Stimulated activated CD4-positive, alpha-beta T cell treated with anti-CD3 and anti-CD28 coated beads, Interleukin-15, amount 100 ng/mL, for 24 hours (primary cell): ENCODE data around the gene BTG2.
"Not testable (repeated sequence)": the region's sequence is repeated elsewhere in the genome, so short reads cannot be mapped to it uniquely, and the experiment has no call there.

Experiments
- DNase-seq: peaks from one replicate; pipeline ENCODE4 v3.0.0-alpha.2; 2020

The BTG2 gene

GRCh38 chr1:203296460-203297073 is 8.8 kb upstream of the BTG2 start:
- no peak for DNase-seq

GRCh38 chr1:203299169-203299568 is 6.2 kb upstream of the BTG2 start:
- no peak for DNase-seq

GRCh38 chr1:203299719-203300429 is 5.4 kb upstream of the BTG2 start:
- DNase-seq, result not testable (repeated sequence)

GRCh38 chr1:203300441-203301330 is 4.6 kb upstream of the BTG2 start:
- no peak for DNase-seq

GRCh38 chr1:203301331-203301668 is 4.0 kb upstream of the BTG2 start:
- DNase-seq, result no peak

GRCh38 chr1:203302456-203302855 is 2.9 kb upstream of the BTG2 start:
- no peak for DNase-seq

- no peak for DNase-seq
These were observed 2.4 kb upstream of the BTG2 start for GRCh38 chr1:203302894-203303293.

- no peak for DNase-seq
These were observed 864 bp upstream of the BTG2 start for GRCh38 chr1:203304391-203304918.

GRCh38 chr1:203305809-203306088 is 430 bp downstream of the BTG2 start:
- DNase-seq, result no peak

- peak; percentile 60 for DNase-seq
These were observed 1.0 kb downstream of the BTG2 start for GRCh38 chr1:203306089-203306964.

- peak; percentile 69 for DNase-seq
These were observed 1.7 kb downstream of the BTG2 start for GRCh38 chr1:203306965-203307541.

GRCh38 chr1:203307641-203308126 is 2.4 kb downstream of the BTG2 start:
- no peak for DNase-seq

- DNase-seq, result no peak
These were observed 3.1 kb downstream of the BTG2 start for GRCh38 chr1:203308328-203308922.

- DNase-seq, result no peak
These were observed 3.6 kb downstream of the BTG2 start for GRCh38 chr1:203308923-203309331.

- DNase-seq, result no peak
These were observed 6.3 kb downstream of the BTG2 start for GRCh38 chr1:203311368-203312301.

- not testable (repeated sequence) for DNase-seq
These were observed 8.9 kb downstream of the BTG2 start for GRCh38 chr1:203314025-203314759.

GRCh38 chr1:203316626-203317093 is 11.3 kb downstream of the BTG2 start:
- DNase-seq, result no peak

- no peak for DNase-seq
These were observed 12.3 kb downstream of the BTG2 start for GRCh38 chr1:203317429-203318228.

GRCh38 chr1:203318229-203318517 is 12.9 kb downstream of the BTG2 start:
- no peak for DNase-seq
